A549 (cell line): Measurements from ENCODE around the gene SPIB. TPM values are rescaled to one million over a fixed set of nuclear protein-coding genes. Genes with fewer than 3 reads are reported as not detected.

ENCODE experiments used
- ATAC-seq, 2 experiments: fragments of 200-7000 bp in 1 of 2; fragments of >200 bp in 1 of 2; cut with Nextera tagmentation in 1 of 2; cut with Tn5 transposase in 1 of 2; 3 replicates each; pipeline versions ENCODE4 v1.8.0 to v1.9.1; 2018 to 2020; ENCODE audit warnings: mild to moderate bottlenecking in 1 of 2, moderate library complexity in 1 of 2
- CTCF ChIA-PET: fragments of 300-600 bp; sonication (Branson Sonifier 250); formaldehyde crosslinking; extraction: SDS; loops from one replicate; lab custom pipeline; 2021; ENCODE audit warnings: antibody characterized with exemption, inconsistent platforms; lab: Yijun Ruan, JAX
- POLR2A ChIA-PET: fragments of 350-600 bp; formaldehyde crosslinking; extraction: SDS; loops from one replicate; lab custom pipeline; 2021; ENCODE audit warnings: antibody characterized with exemption, inconsistent platforms; lab: Yijun Ruan, JAX
- DNase-seq, 2 experiments: peaks; one replicate each; pipeline versions ENCODE4 v3.0.0 to v3.0.0-alpha.2; 2011 to 2016; ENCODE audit warnings: low read depth in 1 of 2, low spot score in 1 of 2
- FAIRE-seq: peaks from 2 replicates; lab custom pipeline; 2011; peaks lifted over from hg19 to GRCh38; lab: Jason Lieb, UNC
- H3K27ac ChIP-seq, 2 experiments: fragments of >200 bp; sonication (Bioruptor Twin); formaldehyde crosslinking; 3 replicates each; pipeline ENCODE4 v1.5.1; 2016 to 2017
- H3K4me1 ChIP-seq: fragments of >200 bp; sonication (Bioruptor Twin); formaldehyde crosslinking; 3 replicates; pipeline ENCODE4 v1.6.1; 2016
- H3K4me2 ChIP-seq: fragments of >200 bp; sonication (Bioruptor Twin); formaldehyde crosslinking; 3 replicates; pipeline ENCODE4 v1.6.1; 2016
- H3K4me3 ChIP-seq: fragments of >200 bp; sonication (Bioruptor Twin); formaldehyde crosslinking; 3 replicates; pipeline ENCODE4 v1.5.1; 2016
- H3K9me3 ChIP-seq: fragments of >200 bp; sonication (Bioruptor Twin); formaldehyde crosslinking; 3 replicates; pipeline ENCODE4 v1.6.1; 2016
- CBX2 ChIP-seq: fragments of 200-600 bp; sonication (generic); IDR thresholded peaks from 2 replicates; pipeline ENCODE4 v1.6.1; 2016; ENCODE audit warnings: low read depth, mild to moderate bottlenecking, borderline replicate concordance
- CEBPB ChIP-seq, 2 experiments: fragments of >200 bp in 1 of 2; sonication (Bioruptor Twin) in 1 of 2; formaldehyde crosslinking in 1 of 2; IDR thresholded peaks; 2 replicates each; pipeline ENCODE4 v1.6.1; 2012 to 2016
- CHD4 ChIP-seq: fragments of 200-600 bp; sonication (generic); IDR thresholded peaks from 2 replicates; pipeline ENCODE4 v1.6.1; 2016; ENCODE audit warnings: antibody characterized with exemption, mild to moderate bottlenecking, borderline replicate concordance
- EHF ChIP-seq: fragments of 250-450 bp; sonication (Bioruptor Pico); IDR thresholded peaks from 2 replicates; pipeline ENCODE4 v1.5.0; 2020; ENCODE audit warnings: mild to moderate bottlenecking
- EP300 ChIP-seq, 2 experiments: fragments of >200 bp; sonication (Bioruptor Twin); formaldehyde crosslinking; IDR thresholded peaks; 2 replicates in 1 of 2; 3 replicates in 1 of 2; pipeline ENCODE4 v1.6.1; 2016 to 2017
- HMGXB4 ChIP-seq: fragments of 250-450 bp; sonication (Bioruptor Pico); IDR thresholded peaks from 2 replicates; pipeline ENCODE4 v1.5.0; 2021; ENCODE audit warnings: mild to moderate bottlenecking, moderate library complexity, borderline replicate concordance
- HOXB13 ChIP-seq: fragments of 250-450 bp; sonication (Bioruptor Pico); IDR thresholded peaks from 2 replicates; pipeline ENCODE4 v1.5.0; 2020; ENCODE audit warnings: low read depth, mild to moderate bottlenecking, moderate library complexity
- JUNB ChIP-seq: fragments of >200 bp; sonication (Bioruptor Twin); formaldehyde crosslinking; IDR thresholded peaks from 2 replicates; pipeline ENCODE4 v1.6.1; 2016
- KDM5A ChIP-seq: fragments of 200-600 bp; sonication (generic); IDR thresholded peaks from 2 replicates; pipeline ENCODE4 v1.6.1; 2016; ENCODE audit warnings: antibody characterized with exemption, mild to moderate bottlenecking
- MAX ChIP-seq: IDR thresholded peaks from 2 replicates; pipeline ENCODE4 v1.6.1; 2012
- MYC ChIP-seq: IDR thresholded peaks from 2 replicates; pipeline ENCODE4 v1.6.1; 2012; ENCODE audit warnings: mild to moderate bottlenecking, inconsistent platforms, low read length, improper control_type of control experiment, borderline replicate concordance
- NFE2L2 ChIP-seq: fragments of 150-350 bp; conservative IDR thresholded peaks from 2 replicates; pipeline ENCODE4 v1.6.1; 2014; ENCODE audit warnings: low read length
- PHF8 ChIP-seq: fragments of 200-600 bp; sonication (generic); IDR thresholded peaks from 2 replicates; pipeline ENCODE4 v1.6.1; 2016; ENCODE audit warnings: low read depth, mild to moderate bottlenecking, antibody characterized with exemption, moderate library complexity, borderline replicate concordance
- RCOR1 ChIP-seq: fragments of 150-350 bp; IDR thresholded peaks from 2 replicates; pipeline ENCODE4 v1.6.1; 2014; ENCODE audit warnings: antibody characterized with exemption, low read length, low read depth
- REST ChIP-seq: fragments of 200-600 bp; sonication (generic); IDR thresholded peaks from 2 replicates; pipeline ENCODE4 v1.6.1; 2016; ENCODE audit warnings: antibody characterized with exemption, mild to moderate bottlenecking, moderate library complexity
- RFX5 ChIP-seq: fragments of 450-650 bp; IDR thresholded peaks from 2 replicates; pipeline ENCODE4 v1.7.1; 2014; ENCODE audit warnings: antibody characterized with exemption, mild to moderate bottlenecking, moderate library complexity
- RNF2 ChIP-seq: fragments of 200-600 bp; sonication (generic); IDR thresholded peaks from 2 replicates; pipeline ENCODE4 v1.6.1; 2016; ENCODE audit warnings: low read depth, mild to moderate bottlenecking, antibody characterized with exemption, moderate library complexity, borderline replicate concordance
- SMC3 ChIP-seq: fragments of >200 bp; sonication (Bioruptor Twin); formaldehyde crosslinking; IDR thresholded peaks from 3 replicates; pipeline ENCODE4 v1.6.1; 2018; ENCODE audit warnings: inconsistent platforms
- TFCP2L1 ChIP-seq: fragments of 250-450 bp; sonication (Bioruptor Pico); IDR thresholded peaks from 2 replicates; pipeline ENCODE4 v1.5.0; 2021; ENCODE audit warnings: mild to moderate bottlenecking
- TP53 ChIP-seq: fragments of 250-450 bp; sonication (Bioruptor Pico); IDR thresholded peaks from 2 replicates; pipeline ENCODE4 v1.5.0; 2021; ENCODE audit warnings: mild to moderate bottlenecking, moderate library complexity
- ZC3H11A ChIP-seq: fragments of 450-650 bp; IDR thresholded peaks from 2 replicates; pipeline ENCODE4 v1.6.1; 2014; ENCODE audit warnings: antibody characterized with exemption, mild to moderate bottlenecking
- ZFP36 ChIP-seq: fragments of 450-650 bp; IDR thresholded peaks from 2 replicates; pipeline ENCODE4 v1.6.1; 2014; ENCODE audit warnings: borderline replicate concordance; ENCODE audit not compliant: partially characterized antibody
- ZNF302 ChIP-seq: fragments of 250-450 bp; sonication (Bioruptor Pico); IDR thresholded peaks from 2 replicates; pipeline ENCODE4 v1.9.0; 2021; ENCODE audit warnings: inconsistent platforms, mild to moderate bottlenecking, moderate library complexity
- WGBS: methylation state at CpG from one replicate; pipeline ENCODE4 v1.1.6; 2017; ENCODE audit errors: missing lambda C conversion rate; 5-methylcytosine and 5-hydroxymethylcytosine counted together
- polyA plus RNA-seq, 4 experiments: library from polyadenylated mRNA; depleted of rRNA in 3 of 4; stranded (reverse); fragments of >200 nt; fragmentation: RNase III in 1 of 4; extraction: RNeasy Plus Mini Kit Qiagen cat#74134 plus additional on column Dnase treatment in 1 of 4; gene quantifications; 2 replicates in 3 of 4; 3 replicates in 1 of 4; pipeline ENCODE4 v1.2.3, GENCODE V29; 2011 to 2017

The SPIB gene
- polyA plus RNA-seq, 2 of the 4 experiments (the other 2 are of a cell fraction): 0.03 TPM; not detected in 1

GRCh38 chr19:50423279-50424113 lies 4.8 kb downstream of the SPIB start:
- H3K27ac ChIP-seq: no peak overlapping the region
- no peaks in the 10 kb centered on the region for H3K4me1 ChIP-seq
- DNase-seq (no peak), FAIRE-seq (no peak), ATAC-seq (no peak)
- ChIA-PET CTCF (interaction anchor here (0.8 to 5.8 kb wide), 7 partner anchors 8 to 57 kb away, joined by 3 to 36 read pairs (median 5); no protein-coding TSS in a partner anchor), POLR2A (no interaction called here)
- H3K9me3 ChIP-seq: no peaks in the 10 kb centered on the region
- 83% methylated on average over 18 of the region's 22 CpGs for WGBS
- TF ChIP-seq CHD4 (0 out of 2 replicates have a peak, but pooled peaks have one; percentile 24), RFX5 (no peak), ZFP36 (peak; percentile 79), RNF2 (no peak)
- H3K4me2 ChIP-seq: no peak overlapping the region
- no peak overlapping the region for H3K4me3 ChIP-seq

GRCh38 chr19:50425581-50425980 lies 6.8 kb downstream of the SPIB start:
- Histone ChIP-seq H3K4me2 (no peak overlapping the region), H3K9me3 (no peaks in the 10 kb centered on the region), H3K4me1 (no peaks in the 10 kb centered on the region), H3K27ac (no peak overlapping the region), H3K4me3 (no peak overlapping the region)
- no peak for TF ChIP-seq REST
- TF ChIP-seq KDM5A: no peak
- no peak for TF ChIP-seq EP300 (IDR thresholded peaks at IDR 0.05)
- TF ChIP-seq TFCP2L1: no peak
- TF ChIP-seq MAX: no peak
- TF ChIP-seq CHD4: no peak
- TF ChIP-seq NFE2L2: no peak
- no peak for TF ChIP-seq TP53 (CRISPR knock-in tag)
- TF ChIP-seq RNF2: no peak
- TF ChIP-seq JUNB: no peak
- CTCF ChIA-PET: interaction anchor here (1.0 to 5.8 kb wide), 6 partner anchors 10 to 84 kb away, joined by 3 to 36 read pairs (median 7); no protein-coding TSS in a partner anchor
- FAIRE-seq (no peak), DNase-seq (no peak), ATAC-seq (no peak)
- 71% methylated on average over 7 of the region's 7 CpGs for WGBS
- POLR2A ChIA-PET: no interaction called here

- TF ChIP-seq CBX2 (no peak), CEBPB (IDR thresholded peaks at IDR 0.05) (no peak), RCOR1 (no peak), ZFP36 (no peak), PHF8 (no peak), MYC (no peak), HMGXB4 (CRISPR knock-in tag) (no peak), EHF (no peak), EP300 (IDR thresholded peaks at IDR 0.05) (no peak), MAX (no peak), ZC3H11A (no peak), ZNF302 (CRISPR knock-in tag) (no peak), SMC3 (no peak), HOXB13 (CRISPR knock-in tag) (no peak)
- DNase-seq (no peak), ATAC-seq (no peak), FAIRE-seq (no peak)
- no peaks in the 10 kb centered on the region for H3K9me3 ChIP-seq
- CTCF ChIA-PET: interaction anchor here (0.6 to 2.3 kb wide), 4 partner anchors 38 to 695 kb away, joined by 3 to 12 read pairs (median 3); no protein-coding TSS in a partner anchor
- POLR2A ChIA-PET: no interaction called here
- no peak overlapping the region for H3K27ac ChIP-seq
- 76% methylated on average over 26 of the region's 26 CpGs for WGBS
- no peak overlapping the region for H3K4me3 ChIP-seq
- H3K4me2 ChIP-seq: no peak overlapping the region
- peaks cover 7% of the 10 kb centered on the region for H3K4me1 ChIP-seq
Observed at GRCh38 chr19:50427318-50427925, 8.7 kb downstream of the SPIB start.
